IMR-90 (cell line): Measurements from ENCODE around the gene TIMM13.

ENCODE experiments used
- BHLHE40 ChIP-seq: fragments of 150-350 bp; IDR thresholded peaks from 2 replicates; pipeline ENCODE4 v1.6.1; 2016; ENCODE audit warnings: mild to moderate bottlenecking, low read depth, low read length
- CEBPB ChIP-seq: IDR thresholded peaks from 2 replicates; pipeline ENCODE4 v1.6.1; 2012; ENCODE audit warnings: low read depth, low read length, improper control_type of control experiment
- CTCF ChIP-seq: conservative IDR thresholded peaks from 2 replicates; pipeline ENCODE4 v1.5.1; 2012; ENCODE audit warnings: mild to moderate bottlenecking, low read depth, low read length, improper control_type of control experiment
- MAFK ChIP-seq: IDR thresholded peaks from 2 replicates; pipeline ENCODE4 v1.6.1; 2012; ENCODE audit warnings: low read depth, low read length, improper control_type of control experiment
- MAZ ChIP-seq: IDR thresholded peaks from 2 replicates; pipeline ENCODE4 v1.6.1; 2012; ENCODE audit warnings: low read depth, mild to moderate bottlenecking, low read length, improper control_type of control experiment, moderate library complexity, borderline replicate concordance
- MXI1 ChIP-seq: IDR thresholded peaks from 2 replicates; pipeline ENCODE4 v1.6.1; 2012; ENCODE audit warnings: low read depth, mild to moderate bottlenecking, low read length, moderate library complexity, borderline replicate concordance
- POLR2A ChIP-seq: IDR thresholded peaks from 2 replicates; pipeline ENCODE4 v1.6.1; 2012; ENCODE audit warnings: mild to moderate bottlenecking, low read depth, low read length
- RAD21 ChIP-seq: IDR thresholded peaks from 2 replicates; pipeline ENCODE4 v1.6.1; 2012; ENCODE audit warnings: low read length, improper control_type of control experiment
- RCOR1 ChIP-seq: IDR thresholded peaks from 2 replicates; pipeline ENCODE4 v1.6.1; 2012; ENCODE audit warnings: mild to moderate bottlenecking, low read length, improper control_type of control experiment; ENCODE audit not compliant: insufficient replicate concordance
- USF2 ChIP-seq: fragments of 150-350 bp; IDR thresholded peaks from 2 replicates; pipeline ENCODE4 v1.6.1; 2017; ENCODE audit warnings: mild to moderate bottlenecking, antibody characterized with exemption, low read length, low read depth

GRCh38 chr19:2423071-2423914, 4.1 kb downstream of the TIMM13 start:
- TF ChIP-seq CTCF = no peak
- TF ChIP-seq POLR2A = no peak
- TF ChIP-seq CEBPB = no peak
- TF ChIP-seq MAZ = no peak
- TF ChIP-seq MXI1 = no peak
- TF ChIP-seq MAFK = no peak
- no peak for TF ChIP-seq BHLHE40
- no peak for TF ChIP-seq USF2
- no peak for TF ChIP-seq RAD21
- TF ChIP-seq RCOR1 = no peak
